Spleen (tissue), 7 donors: Measurements from ENCODE around the gene KRT17.

Experiments
- POLR2A ChIP-seq, 3 donors: fragments of 450-650 bp; IDR thresholded peaks; one replicate each; pipeline ENCODE4 v1.5.1; 2017; ENCODE audit warnings: antibody characterized with exemption in 3 of 3, mild to moderate bottlenecking in 1 of 3
- POLR2AphosphoS5 ChIP-seq, 3 donors: sonication (generic); formaldehyde crosslinking; IDR thresholded peaks; one replicate each; pipeline ENCODE4 v1.5.1; 2017; ENCODE audit warnings: antibody characterized with exemption in 3 of 3
- TF ChIP-seq, protein P1 (sequence below), 11 experiments: fragments of 200-600 bp in 7 of 11; fragments of 450-650 bp in 4 of 11; sonication (generic) in 4 of 11; IDR thresholded peaks in 8 of 11; conservative IDR thresholded peaks in 3 of 11; 1 replicate in 7 of 11; 2 replicates in 4 of 11; pipeline versions ENCODE4 v1.4.0 to v1.8.0; 2016 to 2021; ENCODE audit warnings: antibody characterized with exemption in 11 of 11, inconsistent platforms in 4 of 11, mild to moderate bottlenecking in 1 of 11
- donor health status: DM: no; HTN: no; CAD: no; lungs with moderate emphysema.
- donor health status: DM: no; HTN: no; CAD: no.
- donor health status: DM: no; HTN: no; CAD: no.

DNA sequence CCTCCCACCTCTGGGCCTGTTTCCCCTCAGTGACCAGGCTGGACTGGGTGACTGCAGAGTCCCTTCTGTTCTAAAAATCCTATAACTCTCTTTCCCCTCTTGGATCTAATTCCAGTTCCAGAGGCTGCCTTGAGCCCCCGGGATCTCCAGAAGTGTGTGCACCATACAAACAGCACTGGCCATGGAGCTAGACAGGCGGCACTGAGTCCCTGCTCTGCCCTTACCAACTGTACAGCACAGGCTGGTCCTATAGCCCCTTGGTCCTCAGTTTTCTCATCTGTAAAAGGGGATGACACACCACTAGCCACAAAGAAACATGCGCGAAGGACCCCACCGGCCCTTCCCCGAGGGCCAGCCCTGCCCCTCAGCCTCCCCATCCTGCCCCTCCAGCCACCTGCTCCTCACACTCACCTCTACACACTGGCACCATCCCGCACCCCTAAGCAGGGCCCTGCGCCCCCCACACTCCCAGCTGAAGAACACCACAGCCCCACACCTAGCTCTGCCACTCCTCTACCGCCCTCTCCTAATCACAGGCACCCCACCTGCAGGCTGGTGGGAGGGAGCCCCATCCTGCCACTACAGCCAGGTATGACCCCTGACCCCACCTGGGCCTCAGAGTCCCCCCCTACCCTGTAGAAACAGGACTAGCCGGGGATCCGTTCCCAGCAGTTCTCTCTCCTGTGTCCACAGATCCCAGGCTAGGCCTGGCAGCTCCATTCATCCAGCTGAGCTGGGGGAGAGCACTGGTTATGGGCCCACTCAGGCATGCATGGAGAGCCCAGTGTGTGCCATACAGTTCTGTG lies 10.9 kb downstream of the KRT17 start:
- TF ChIP-seq, protein P1, sequence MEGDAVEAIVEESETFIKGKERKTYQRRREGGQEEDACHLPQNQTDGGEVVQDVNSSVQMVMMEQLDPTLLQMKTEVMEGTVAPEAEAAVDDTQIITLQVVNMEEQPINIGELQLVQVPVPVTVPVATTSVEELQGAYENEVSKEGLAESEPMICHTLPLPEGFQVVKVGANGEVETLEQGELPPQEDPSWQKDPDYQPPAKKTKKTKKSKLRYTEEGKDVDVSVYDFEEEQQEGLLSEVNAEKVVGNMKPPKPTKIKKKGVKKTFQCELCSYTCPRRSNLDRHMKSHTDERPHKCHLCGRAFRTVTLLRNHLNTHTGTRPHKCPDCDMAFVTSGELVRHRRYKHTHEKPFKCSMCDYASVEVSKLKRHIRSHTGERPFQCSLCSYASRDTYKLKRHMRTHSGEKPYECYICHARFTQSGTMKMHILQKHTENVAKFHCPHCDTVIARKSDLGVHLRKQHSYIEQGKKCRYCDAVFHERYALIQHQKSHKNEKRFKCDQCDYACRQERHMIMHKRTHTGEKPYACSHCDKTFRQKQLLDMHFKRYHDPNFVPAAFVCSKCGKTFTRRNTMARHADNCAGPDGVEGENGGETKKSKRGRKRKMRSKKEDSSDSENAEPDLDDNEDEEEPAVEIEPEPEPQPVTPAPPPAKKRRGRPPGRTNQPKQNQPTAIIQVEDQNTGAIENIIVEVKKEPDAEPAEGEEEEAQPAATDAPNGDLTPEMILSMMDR (IDR thresholded peaks at IDR 0.05 in 8 of 11, conservative IDR thresholded peaks at IDR 0.05 in 3 of 11), result no peak
- TF ChIP-seq POLR2A (IDR thresholded peaks at IDR 0.05) (no peak), POLR2AphosphoS5 (IDR thresholded peaks at IDR 0.05) (no peak)
